ENCODE data around the gene IRX3. TPM values are rescaled to one million over a fixed set of nuclear protein-coding genes. Genes with fewer than 3 reads are reported as not detected.

Gene IRX3
- total and polyA plus RNA-seq, 2 experiments from 2014 or later, result 0.90 to 1.6 TPM

DNA sequence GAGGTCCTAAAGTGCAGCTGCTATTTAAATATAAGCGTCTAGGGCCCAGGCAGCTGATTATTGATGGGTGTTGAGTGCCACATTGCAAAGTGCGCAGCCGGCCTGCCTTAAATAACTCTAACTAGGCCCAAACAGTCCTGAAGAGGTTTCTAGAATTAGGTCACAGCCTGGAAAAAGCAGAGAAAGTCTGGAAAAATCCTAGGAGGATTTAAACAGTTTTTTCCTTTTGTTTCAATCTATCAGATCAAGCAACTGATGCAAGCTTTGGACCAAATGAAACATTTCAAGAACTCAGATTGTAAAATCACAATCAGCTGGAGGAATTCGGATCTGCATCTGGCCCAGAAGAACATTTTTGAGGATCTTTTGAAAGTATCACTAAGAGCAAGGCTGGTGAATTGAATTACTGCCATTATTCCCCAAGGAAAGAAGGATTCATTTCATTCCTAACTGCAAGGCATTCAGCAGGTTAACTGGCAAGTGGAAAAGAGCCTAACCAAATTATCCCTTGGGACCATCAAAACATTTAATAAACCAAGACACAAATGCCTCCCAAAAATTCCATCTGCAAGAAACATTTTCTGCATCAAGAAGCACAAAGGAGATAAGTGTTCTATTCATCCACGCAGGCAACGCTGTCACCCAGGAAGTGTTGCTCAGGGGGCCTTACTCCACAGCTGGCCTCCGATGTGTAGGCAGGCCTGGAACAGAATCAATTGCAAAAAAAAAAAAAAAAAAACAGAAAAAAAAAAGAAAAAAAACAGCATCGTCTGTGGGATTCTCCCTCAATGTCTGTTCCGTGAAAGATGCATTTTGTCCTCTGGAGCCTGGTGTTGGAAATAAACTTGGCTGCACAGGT lies 46.1 kb downstream of the IRX3 start:
- ATAC-seq (no peak), DNase-seq (ENCODE audit: low spot score) (no peak)
- Histone ChIP-seq H4K20me1 (replicated peaks; ENCODE audit: insufficient read depth) (no peaks in the 10 kb centered on the region), H3F3A (replicated peaks; ENCODE audit: low read depth) (no peaks in the 10 kb centered on the region), H3K27ac (ENCODE audit: low read depth) (no peak overlapping the region), H2AFZ (no peak overlapping the region), H3K4me1 (ENCODE audit: insufficient read depth) (no peaks in the 10 kb centered on the region), H3K27me3 (ENCODE audit: insufficient read depth) (no peaks in the 10 kb centered on the region), H3K4me3 (no peak overlapping the region), H3K79me2 (replicated peaks; ENCODE audit: insufficient read depth) (no peaks in the 10 kb centered on the region), H3K9me2 (ENCODE audit: insufficient read depth) (no peaks in the 10 kb centered on the region; the same call in 1 of the 2 replicates), H3K36me3 (ENCODE audit: insufficient read depth) (no peaks in the 10 kb centered on the region), H3K4me2 (no peak overlapping the region)
- H3K4me1 Mint-ChIP-seq, result peaks cover 9% of the 10 kb centered on the region; the same call in 2 of the 3 replicates
- TF ChIP-seq JUNB (IDR thresholded peaks at IDR 0.05; ENCODE audit: unreplicated experiment), result no peak
- TF ChIP-seq ZNF331 (CRISPR knock-in tag; IDR thresholded peaks at IDR 0.05; ENCODE audit: low read depth), result no peak
- TF ChIP-seq, protein P1, sequence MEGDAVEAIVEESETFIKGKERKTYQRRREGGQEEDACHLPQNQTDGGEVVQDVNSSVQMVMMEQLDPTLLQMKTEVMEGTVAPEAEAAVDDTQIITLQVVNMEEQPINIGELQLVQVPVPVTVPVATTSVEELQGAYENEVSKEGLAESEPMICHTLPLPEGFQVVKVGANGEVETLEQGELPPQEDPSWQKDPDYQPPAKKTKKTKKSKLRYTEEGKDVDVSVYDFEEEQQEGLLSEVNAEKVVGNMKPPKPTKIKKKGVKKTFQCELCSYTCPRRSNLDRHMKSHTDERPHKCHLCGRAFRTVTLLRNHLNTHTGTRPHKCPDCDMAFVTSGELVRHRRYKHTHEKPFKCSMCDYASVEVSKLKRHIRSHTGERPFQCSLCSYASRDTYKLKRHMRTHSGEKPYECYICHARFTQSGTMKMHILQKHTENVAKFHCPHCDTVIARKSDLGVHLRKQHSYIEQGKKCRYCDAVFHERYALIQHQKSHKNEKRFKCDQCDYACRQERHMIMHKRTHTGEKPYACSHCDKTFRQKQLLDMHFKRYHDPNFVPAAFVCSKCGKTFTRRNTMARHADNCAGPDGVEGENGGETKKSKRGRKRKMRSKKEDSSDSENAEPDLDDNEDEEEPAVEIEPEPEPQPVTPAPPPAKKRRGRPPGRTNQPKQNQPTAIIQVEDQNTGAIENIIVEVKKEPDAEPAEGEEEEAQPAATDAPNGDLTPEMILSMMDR (conservative IDR thresholded peaks at IDR 0.05; ENCODE audit: low read depth in 2 of 2), result no peak
- no peak for TF ChIP-seq POLR2AphosphoS5 (IDR thresholded peaks at IDR 0.05; ENCODE audit: low read depth)
- no peak for TF ChIP-seq ZNF114 (CRISPR knock-in tag; IDR thresholded peaks at IDR 0.05)
- no peak overlapping the region for H3K27ac Mint-ChIP-seq
- H3K36me3 Mint-ChIP-seq (ENCODE audit: low read depth), result peaks cover 3% of the 10 kb centered on the region; the same call in 1 of the 3 replicates
- H3K27me3 Mint-ChIP-seq (ENCODE audit: insufficient read depth, low read depth, poor library complexity), result peaks cover 2% of the 10 kb centered on the region
- peaks cover 3% of the 10 kb centered on the region; the same call in 1 of the 3 replicates for H3K9me3 Mint-ChIP-seq
- no peak overlapping the region for H3K4me3 Mint-ChIP-seq

DNA sequence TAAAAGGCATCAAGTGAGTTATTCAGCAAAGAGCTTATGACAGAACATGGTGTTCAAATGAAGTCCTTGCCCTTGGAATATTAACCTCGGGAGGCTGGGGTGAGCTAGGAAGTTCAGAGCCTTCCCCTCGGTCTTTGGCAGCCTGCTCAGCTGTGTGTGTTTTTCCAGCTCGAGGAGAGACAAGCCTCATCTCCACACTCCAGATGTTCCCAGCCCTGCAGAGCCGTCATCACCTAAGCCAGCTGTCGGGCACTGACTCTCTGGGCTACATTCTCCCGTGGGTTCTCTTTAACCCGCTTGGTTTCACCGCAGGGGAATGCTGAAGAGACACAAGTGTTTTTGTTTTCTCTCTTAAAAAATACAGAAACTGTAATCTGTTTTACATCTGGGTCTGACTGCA lies 47.1 kb downstream of the IRX3 start:
- H3K36me3 Mint-ChIP-seq (ENCODE audit: low read depth), result peaks cover 3% of the 10 kb centered on the region; the same call in 1 of the 3 replicates
- Histone ChIP-seq H3F3A (replicated peaks; ENCODE audit: low read depth) (no peaks in the 10 kb centered on the region), H3K9me2 (ENCODE audit: insufficient read depth) (no peaks in the 10 kb centered on the region; the same call in 1 of the 2 replicates), H3K4me1 (ENCODE audit: insufficient read depth) (no peaks in the 10 kb centered on the region), H3K27me3 (ENCODE audit: insufficient read depth) (no peaks in the 10 kb centered on the region), H2AFZ (no peak overlapping the region), H4K20me1 (replicated peaks; ENCODE audit: insufficient read depth) (no peaks in the 10 kb centered on the region), H3K4me2 (no peak overlapping the region), H3K79me2 (replicated peaks; ENCODE audit: insufficient read depth) (no peaks in the 10 kb centered on the region), H3K36me3 (ENCODE audit: insufficient read depth) (no peaks in the 10 kb centered on the region), H3K27ac (ENCODE audit: low read depth) (no peak overlapping the region), H3K4me3 (no peak overlapping the region)
- ATAC-seq, result no peak
- peaks cover 2% of the 10 kb centered on the region for H3K27me3 Mint-ChIP-seq (ENCODE audit: insufficient read depth, low read depth, poor library complexity)
- peaks cover 9% of the 10 kb centered on the region; the same call in 2 of the 3 replicates for H3K4me1 Mint-ChIP-seq
- no peak overlapping the region for H3K4me3 Mint-ChIP-seq
- no peak for DNase-seq (ENCODE audit: low spot score)
- H3K9me3 Mint-ChIP-seq, result peaks cover 3% of the 10 kb centered on the region; the same call in 1 of the 3 replicates
- no peak overlapping the region for H3K27ac Mint-ChIP-seq
- TF ChIP-seq ETS1 (IDR thresholded peaks at IDR 0.05) (no peak), STAT1 (IDR thresholded peaks at IDR 0.05; ENCODE audit: unreplicated experiment) (no peak), ZNF462 (CRISPR knock-in tag; IDR thresholded peaks at IDR 0.05) (no peak)

All from GM23338 (cell line).